GM12892 (cell line): ENCODE measurements around the gene PSMF1.
A peak's percentile ranks its signal among the peaks of the same experiment; 100 is the strongest.
"Not testable (repeated sequence)": the region's sequence is repeated elsewhere in the genome, so short reads cannot be mapped to it uniquely, and the experiment has no call there.

Source experiments
- DNase-seq: peaks from one replicate; pipeline ENCODE4 v3.0.0; 2011; ENCODE audit not compliant: insufficient read length
- FAIRE-seq: peaks from 2 replicates; lab custom pipeline; 2011; peaks lifted over from hg19 to GRCh38; lab: Jason Lieb, UNC
- POLR2A ChIP-seq: IDR thresholded peaks from 2 replicates; pipeline ENCODE4 v1.6.1; 2011; ENCODE audit warnings: low read depth, low read length, control low read depth
- POLR2AphosphoS5 ChIP-seq: IDR thresholded peaks from 2 replicates; pipeline ENCODE4 v1.6.1; 2011; ENCODE audit warnings: low read depth, low read length, control low read depth
- TAF1 ChIP-seq: IDR thresholded peaks from 2 replicates; pipeline ENCODE4 v1.6.1; 2011; ENCODE audit warnings: low read depth, mild to moderate bottlenecking, control low read depth, low read length, borderline replicate concordance

Gene PSMF1

DNA sequence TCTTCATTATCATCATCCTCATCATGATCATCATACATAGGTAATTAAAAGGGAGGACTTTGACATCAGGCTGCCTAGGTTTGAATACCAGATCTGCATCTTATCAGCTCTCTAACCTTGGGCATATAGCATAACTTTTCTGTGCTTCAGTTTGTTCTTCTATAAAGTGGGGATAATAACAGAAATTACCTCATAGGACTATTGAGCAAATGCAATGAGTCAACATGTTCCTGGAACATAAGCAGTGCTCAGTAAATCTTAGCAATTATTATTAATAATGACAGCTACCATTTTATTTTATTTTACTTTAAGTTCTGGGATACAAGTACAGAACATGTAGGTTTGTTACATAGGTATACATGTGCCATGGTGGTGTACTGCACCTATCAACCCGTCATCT is 92.1 kb downstream of the PSMF1 start:
- no peak for FAIRE-seq
- TF ChIP-seq POLR2AphosphoS5 (no peak), TAF1 (no peak), POLR2A (no peak)
- no peak for DNase-seq

DNA sequence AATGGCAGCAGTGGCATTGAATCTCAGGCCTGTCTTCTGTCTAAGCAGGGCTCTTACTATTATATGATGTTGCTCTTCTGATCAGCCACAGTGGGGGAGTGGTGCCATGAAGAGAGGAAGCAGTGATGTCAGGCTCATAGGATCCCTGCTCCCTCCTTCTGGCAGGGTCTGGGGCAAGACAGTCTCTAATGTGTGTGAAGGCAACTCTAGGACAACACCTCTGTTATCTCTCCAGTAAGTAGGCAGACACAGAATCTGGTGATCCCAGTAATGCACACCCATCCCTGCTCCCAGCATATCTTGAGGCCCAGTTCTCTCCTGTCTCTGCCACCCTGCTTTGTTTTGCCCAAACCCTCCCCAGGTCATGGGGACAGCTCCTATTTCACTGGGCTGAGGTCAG is 93.6 kb downstream of the PSMF1 start:
- TF ChIP-seq POLR2AphosphoS5 (no peak), POLR2A (no peak), TAF1 (no peak)
- FAIRE-seq (no peak), DNase-seq (no peak)

DNA sequence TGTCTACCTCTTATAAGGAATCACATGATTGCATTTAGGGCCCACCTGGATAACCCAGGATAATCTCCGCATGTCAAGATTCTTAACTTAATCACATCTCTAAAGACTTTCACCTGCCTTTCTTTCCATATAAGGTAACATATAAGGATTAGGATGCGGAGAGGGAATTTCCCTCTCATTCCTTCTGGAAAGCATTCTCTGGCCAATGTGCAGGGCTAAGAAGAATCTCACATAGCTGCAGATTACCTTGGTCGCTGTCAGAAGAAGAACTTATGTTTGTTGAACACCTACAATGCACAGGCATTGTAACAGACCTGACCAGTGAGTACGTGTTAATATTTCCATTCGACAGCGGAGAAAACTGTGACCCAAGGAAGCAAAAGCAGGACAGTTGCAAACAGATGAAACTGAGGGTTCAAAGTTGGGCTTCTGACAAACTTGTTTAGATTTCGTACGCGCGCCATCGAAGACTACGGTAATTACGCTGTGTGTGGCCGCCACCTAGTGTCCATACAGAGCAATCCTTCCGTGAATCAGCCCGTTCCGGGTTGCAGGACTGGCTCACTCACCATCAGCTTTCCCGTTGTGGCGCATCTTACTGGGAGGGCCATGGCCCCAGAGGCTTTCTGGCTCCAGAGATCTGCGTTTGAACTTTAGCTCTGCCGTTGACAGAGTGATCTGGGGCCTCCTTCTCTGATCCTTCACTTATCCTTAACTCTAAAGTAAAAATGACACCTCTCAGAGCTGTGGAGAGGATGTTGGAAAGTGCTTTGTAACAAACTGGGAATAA is 94.4 kb downstream of the PSMF1 start:
- no peak for TF ChIP-seq TAF1
- TF ChIP-seq POLR2A = no peak
- no peak for TF ChIP-seq POLR2AphosphoS5
- DNase-seq (peak; percentile 31), FAIRE-seq (peak; percentile 82)

DNA sequence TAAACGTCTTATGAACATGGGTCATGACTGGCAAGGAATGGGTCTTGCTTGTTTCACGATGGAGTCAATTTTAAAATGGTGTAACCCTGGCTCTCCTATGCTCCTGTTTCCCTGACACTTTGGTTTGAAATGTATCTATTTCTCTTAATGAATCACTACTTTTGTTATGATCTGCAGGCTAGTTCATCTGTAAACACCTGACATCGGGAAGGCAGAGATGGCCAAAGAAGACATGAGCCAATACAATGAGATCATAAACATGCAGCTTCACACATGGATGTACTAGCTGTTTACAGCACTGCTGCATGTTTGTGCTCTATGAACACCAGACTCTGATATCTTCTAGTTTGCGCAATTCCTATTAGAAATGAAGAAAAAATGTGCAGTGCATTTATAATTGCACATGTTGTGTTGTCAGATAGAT is 96.4 kb downstream of the PSMF1 start:
- no peak for TF ChIP-seq POLR2AphosphoS5
- TF ChIP-seq POLR2A = no peak
- TF ChIP-seq TAF1 = no peak
- FAIRE-seq = no peak
- DNase-seq = no peak

DNA sequence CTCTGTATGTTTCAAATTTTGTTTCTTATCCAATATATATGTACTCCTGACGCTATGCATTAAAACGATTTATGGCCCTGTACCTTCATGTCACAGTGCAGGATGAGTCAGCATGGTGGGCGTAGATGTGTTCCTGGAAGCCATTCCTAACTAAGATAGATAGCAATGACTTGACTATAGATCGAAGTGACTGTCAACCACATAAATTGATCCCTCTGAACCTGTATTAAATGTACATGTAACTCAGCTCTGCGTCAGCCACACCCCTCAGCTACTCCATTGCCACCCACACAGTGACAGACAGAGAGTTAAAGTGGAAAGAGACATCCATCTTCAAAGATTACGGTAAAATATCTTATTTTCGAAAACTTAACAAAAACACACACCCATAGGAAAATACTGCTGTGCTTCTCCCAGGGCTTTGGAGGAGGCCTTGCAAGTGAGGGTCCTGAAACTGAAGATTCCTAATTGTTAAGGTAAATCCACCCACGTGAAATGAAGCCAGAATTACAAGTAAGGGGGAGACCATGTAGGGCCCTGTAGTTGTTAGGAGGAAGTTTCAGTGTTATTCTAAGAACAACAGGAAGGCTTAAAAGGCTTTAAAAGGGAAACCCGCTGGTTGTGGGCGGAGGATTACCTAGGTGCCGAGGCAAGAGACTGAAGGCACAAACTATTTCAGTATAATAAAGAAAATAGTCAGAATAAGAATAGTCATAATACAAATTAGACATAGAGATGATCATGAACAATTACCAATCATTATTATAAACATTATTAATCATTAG is 97.2 kb downstream of the PSMF1 start:
- FAIRE-seq = no peak
- no peak for DNase-seq
- no peak for TF ChIP-seq POLR2A

DNA sequence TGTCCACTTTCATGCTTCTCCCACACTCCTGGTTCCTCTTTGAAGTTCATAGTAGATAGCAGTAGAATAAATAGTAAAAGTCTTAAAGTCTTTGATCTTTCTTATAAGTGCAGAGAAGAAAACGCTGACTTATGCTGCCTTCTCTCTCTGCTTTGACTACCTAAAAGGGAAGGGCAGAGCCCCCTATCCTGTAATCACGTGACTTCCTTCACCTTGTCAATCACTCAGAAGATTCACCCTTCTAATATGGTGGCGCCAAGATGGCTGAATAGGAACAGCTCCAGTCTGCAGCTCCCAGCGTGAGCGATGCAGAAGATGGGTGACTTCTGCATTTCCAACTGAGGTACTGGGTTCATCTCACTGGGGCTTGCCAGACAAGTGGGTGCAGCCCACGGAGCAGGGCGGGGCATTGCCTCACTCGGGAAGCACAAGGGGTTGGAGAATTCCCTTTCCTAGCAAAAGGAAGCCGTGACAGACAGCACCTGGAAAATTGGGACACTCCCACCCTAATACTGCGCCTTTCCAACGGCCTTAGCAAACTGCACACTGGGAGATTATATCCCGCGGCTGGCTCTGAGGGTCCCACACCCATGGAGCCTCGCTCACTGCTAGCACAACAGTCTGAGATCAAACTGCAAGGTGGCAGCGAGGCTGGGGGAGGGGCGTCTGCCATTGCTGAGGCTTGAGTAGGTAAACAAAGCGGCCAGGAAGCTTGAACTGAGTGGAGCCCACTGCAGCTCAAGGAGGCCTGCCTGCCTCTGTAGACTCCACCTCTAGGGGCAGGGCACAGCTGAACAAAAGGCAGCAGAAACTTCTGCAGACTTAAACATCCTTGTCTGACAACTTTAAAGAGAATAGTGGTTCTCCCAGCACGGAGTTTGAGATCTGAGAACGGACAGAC is 98.4 kb downstream of the PSMF1 start:
- not testable (repeated sequence) for FAIRE-seq, DNase-seq
